ENCODE measurements around the gene EHMT1. TPM values are rescaled to one million over a fixed set of nuclear protein-coding genes. Genes with fewer than 3 reads are reported as not detected.

EHMT1 gene
- total RNA-seq, 1 donor from 2014 or later, result 64.5 TPM

DNA sequence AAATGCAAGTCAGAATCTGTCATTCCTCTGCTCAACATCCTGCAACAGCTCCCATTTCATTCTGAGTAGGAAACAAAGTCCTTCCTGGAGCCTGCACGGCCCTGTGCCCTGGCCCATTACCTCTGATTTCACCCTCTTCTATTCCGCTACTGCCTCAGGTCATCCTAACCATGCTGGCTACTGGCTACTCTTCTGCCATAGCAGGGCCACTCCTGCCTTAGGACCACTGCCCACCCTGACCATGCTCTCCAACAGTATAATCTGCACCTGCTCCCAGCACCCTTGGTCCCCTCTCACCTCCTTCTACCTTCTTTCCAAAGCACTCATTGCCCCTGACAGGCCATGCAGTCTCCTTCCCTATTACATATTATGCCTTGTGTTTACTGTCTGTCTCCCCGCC, 48.2 kb upstream of the EHMT1 start:
- Mint-ChIP-seq H3K4me3 (ENCODE audit: unreplicated experiment) (peak overlapping the region; percentile 58), H3K27ac (ENCODE audit: unreplicated experiment) (no peak overlapping the region)
- H3K4me2 ChIP-seq (ENCODE audit: low read length), result no peak overlapping the region

GRCh38 chr9:137574192-137574591, 44.6 kb upstream of the EHMT1 start:
- FAIRE-seq, result no peak
- no peak for DNase-seq (ENCODE audit: low read depth)
- no peak overlapping the region for H3K27ac ChIP-seq (ENCODE audit: low read depth, low read length)
- H2AFZ ChIP-seq (ENCODE audit: low read depth, low read length), result no peak overlapping the region
- H3K4me1 ChIP-seq (ENCODE audit: insufficient read depth, low read length), result peaks cover 15% of the 10 kb centered on the region
- peaks cover 59% of the 10 kb centered on the region for H3K79me2 ChIP-seq (ENCODE audit: insufficient read depth, low read length)
- no peaks in the 10 kb centered on the region for H3K27me3 ChIP-seq (ENCODE audit: insufficient read depth, low read length)
- H3K27me3 Mint-ChIP-seq (ENCODE audit: low read depth, unreplicated experiment), result no peaks in the 10 kb centered on the region
- H3K9me3 ChIP-seq (ENCODE audit: insufficient read depth, low read depth, low read length), result no peaks in the 10 kb centered on the region
- H3K4me3 Mint-ChIP-seq (ENCODE audit: unreplicated experiment), result no peak overlapping the region
- H3K9me3 Mint-ChIP-seq (ENCODE audit: unreplicated experiment), result peaks cover 5% of the 10 kb centered on the region
- no peak overlapping the region for H3K27ac Mint-ChIP-seq (ENCODE audit: unreplicated experiment)
- no peak overlapping the region for H3K4me3 ChIP-seq (ENCODE audit: insufficient read depth, low read depth, low read length)
- peaks cover 49% of the 10 kb centered on the region for H4K20me1 ChIP-seq (ENCODE audit: insufficient read depth, low read length)
- H3K9ac ChIP-seq (ENCODE audit: low read length), result no peak overlapping the region
- no peak overlapping the region for H3K4me2 ChIP-seq (ENCODE audit: low read length)
- peaks cover 6% of the 10 kb centered on the region for H3K4me1 Mint-ChIP-seq (ENCODE audit: low read depth, unreplicated experiment)
- peaks cover 24% of the 10 kb centered on the region for H3K36me3 ChIP-seq (ENCODE audit: insufficient read depth, low read length)
- TF ChIP-seq, protein P1, sequence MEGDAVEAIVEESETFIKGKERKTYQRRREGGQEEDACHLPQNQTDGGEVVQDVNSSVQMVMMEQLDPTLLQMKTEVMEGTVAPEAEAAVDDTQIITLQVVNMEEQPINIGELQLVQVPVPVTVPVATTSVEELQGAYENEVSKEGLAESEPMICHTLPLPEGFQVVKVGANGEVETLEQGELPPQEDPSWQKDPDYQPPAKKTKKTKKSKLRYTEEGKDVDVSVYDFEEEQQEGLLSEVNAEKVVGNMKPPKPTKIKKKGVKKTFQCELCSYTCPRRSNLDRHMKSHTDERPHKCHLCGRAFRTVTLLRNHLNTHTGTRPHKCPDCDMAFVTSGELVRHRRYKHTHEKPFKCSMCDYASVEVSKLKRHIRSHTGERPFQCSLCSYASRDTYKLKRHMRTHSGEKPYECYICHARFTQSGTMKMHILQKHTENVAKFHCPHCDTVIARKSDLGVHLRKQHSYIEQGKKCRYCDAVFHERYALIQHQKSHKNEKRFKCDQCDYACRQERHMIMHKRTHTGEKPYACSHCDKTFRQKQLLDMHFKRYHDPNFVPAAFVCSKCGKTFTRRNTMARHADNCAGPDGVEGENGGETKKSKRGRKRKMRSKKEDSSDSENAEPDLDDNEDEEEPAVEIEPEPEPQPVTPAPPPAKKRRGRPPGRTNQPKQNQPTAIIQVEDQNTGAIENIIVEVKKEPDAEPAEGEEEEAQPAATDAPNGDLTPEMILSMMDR (IDR thresholded peaks at IDR 0.05; ENCODE audit: insufficient read depth, low read depth, low read length), result no peak
- no peak for TF ChIP-seq EZH2 (IDR thresholded peaks at IDR 0.05; ENCODE audit: insufficient read depth, low read length)
- H3K36me3 Mint-ChIP-seq (ENCODE audit: low read depth, unreplicated experiment), result peaks cover 24% of the 10 kb centered on the region

More for the DNA sequence above, 48.2 kb upstream of the EHMT1 start:
- H3K27me3 Mint-ChIP-seq (ENCODE audit: low read depth, unreplicated experiment), result no peaks in the 10 kb centered on the region
- peaks cover 20% of the 10 kb centered on the region for H3K36me3 ChIP-seq (ENCODE audit: insufficient read depth, low read length)
- no peaks in the 10 kb centered on the region for H3K9me3 ChIP-seq (ENCODE audit: insufficient read depth, low read depth, low read length)
- peaks cover 30% of the 10 kb centered on the region for H4K20me1 ChIP-seq (ENCODE audit: insufficient read depth, low read length)
- no peak overlapping the region for H3K4me3 ChIP-seq (ENCODE audit: insufficient read depth, low read depth, low read length)
- FAIRE-seq, result no peak
- H3K9me3 Mint-ChIP-seq (ENCODE audit: unreplicated experiment), result peaks cover 5% of the 10 kb centered on the region
- H3K79me2 ChIP-seq (ENCODE audit: insufficient read depth, low read length), result peaks cover 33% of the 10 kb centered on the region
- no peaks in the 10 kb centered on the region for H3K4me1 ChIP-seq (ENCODE audit: insufficient read depth, low read length)
- H2AFZ ChIP-seq (ENCODE audit: low read depth, low read length), result no peak overlapping the region
- H3K4me1 Mint-ChIP-seq (ENCODE audit: low read depth, unreplicated experiment), result no peaks in the 10 kb centered on the region
- peaks cover 23% of the 10 kb centered on the region for H3K36me3 Mint-ChIP-seq (ENCODE audit: low read depth, unreplicated experiment)
- H3K9ac ChIP-seq (ENCODE audit: low read length), result no peak overlapping the region
- no peak for DNase-seq (ENCODE audit: low read depth)
- H3K27me3 ChIP-seq (ENCODE audit: insufficient read depth, low read length), result no peaks in the 10 kb centered on the region
- TF ChIP-seq EZH2 (IDR thresholded peaks at IDR 0.05; ENCODE audit: insufficient read depth, low read length), result no peak
- TF ChIP-seq, protein P1 (IDR thresholded peaks at IDR 0.05; ENCODE audit: insufficient read depth, low read depth, low read length), result no peak
- H3K27ac ChIP-seq (ENCODE audit: low read depth, low read length), result no peak overlapping the region

- Histone ChIP-seq H3K9me3 (ENCODE audit: insufficient read depth, low read depth, low read length) (no peaks in the 10 kb centered on the region), H3K27me3 (ENCODE audit: insufficient read depth, low read length) (no peaks in the 10 kb centered on the region), H4K20me1 (ENCODE audit: insufficient read depth, low read length) (peaks cover 40% of the 10 kb centered on the region), H3K9ac (ENCODE audit: low read length) (no peak overlapping the region), H3K4me3 (ENCODE audit: insufficient read depth, low read depth, low read length) (no peak overlapping the region), H2AFZ (ENCODE audit: low read depth, low read length) (no peak overlapping the region), H3K36me3 (ENCODE audit: insufficient read depth, low read length) (peaks cover 24% of the 10 kb centered on the region), H3K4me1 (ENCODE audit: insufficient read depth, low read length) (peaks cover 17% of the 10 kb centered on the region), H3K79me2 (ENCODE audit: insufficient read depth, low read length) (peaks cover 53% of the 10 kb centered on the region), H3K27ac (ENCODE audit: low read depth, low read length) (no peak overlapping the region), H3K4me2 (ENCODE audit: low read length) (no peak overlapping the region)
- FAIRE-seq (no peak), DNase-seq (ENCODE audit: low read depth) (no peak)
- Mint-ChIP-seq H3K9me3 (ENCODE audit: unreplicated experiment) (peaks cover 4% of the 10 kb centered on the region), H3K36me3 (ENCODE audit: low read depth, unreplicated experiment) (peaks cover 22% of the 10 kb centered on the region), H3K27me3 (ENCODE audit: low read depth, unreplicated experiment) (no peaks in the 10 kb centered on the region), H3K27ac (ENCODE audit: unreplicated experiment) (no peak overlapping the region), H3K4me3 (ENCODE audit: unreplicated experiment) (no peak overlapping the region), H3K4me1 (ENCODE audit: low read depth, unreplicated experiment) (peaks cover 6% of the 10 kb centered on the region)
- TF ChIP-seq, protein P1 (IDR thresholded peaks at IDR 0.05; ENCODE audit: insufficient read depth, low read depth, low read length), result no peak
- TF ChIP-seq EZH2 (IDR thresholded peaks at IDR 0.05; ENCODE audit: insufficient read depth, low read length), result no peak
Measured at GRCh38 chr9:137575364-137575715, 43.5 kb upstream of the EHMT1 start.

Data from astrocyte (in vitro differentiated cells and primary cell).